Thoracic aorta (tissue), 2 donors: Measurements from ENCODE around the gene UGCG. TPM values are rescaled to one million over a fixed set of nuclear protein-coding genes. Genes with fewer than 3 reads are reported as not detected.
"Not testable (repeated sequence)": the region's sequence is repeated elsewhere in the genome, so short reads cannot be mapped to it uniquely, and the experiment has no call there.

Experiments used
- ATAC-seq: fragments of 150-250 bp; one replicate; pipeline ENCODE4 v1.8.0; 2017; ENCODE audit warnings: low read depth; ENCODE audit not compliant: insufficient number of reproducible peaks, low FRiP score
- DNase-seq: peaks from one replicate; pipeline ENCODE4 v3.0.0-alpha.2; 2020; ENCODE audit warnings: low spot score
- H3K27ac ChIP-seq, 2 donors: fragments of 200-600 bp; sonication (generic); 1 replicate in 1 of 2; 2 replicates in 1 of 2; pipeline ENCODE4 v1.5.1; 2016; ENCODE audit warnings: mild to moderate bottlenecking in 2 of 2, moderate library complexity in 2 of 2
- H3K27me3 ChIP-seq: fragments of 200-600 bp; sonication (generic); replicated peaks from 2 replicates; pipeline ENCODE4 v1.6.0; 2016; ENCODE audit warnings: mild to moderate bottlenecking; ENCODE audit not compliant: insufficient read depth
- H3K36me3 ChIP-seq: fragments of 200-600 bp; sonication (generic); one replicate; pipeline ENCODE4 v1.5.1; 2016
- H3K4me1 ChIP-seq, 2 donors: fragments of 200-600 bp; sonication (generic); 1 replicate in 1 of 2; 2 replicates in 1 of 2; pipeline versions ENCODE4 v1.5.1 to v1.6.0; 2016; ENCODE audit warnings: low read depth in 2 of 2, mild to moderate bottlenecking in 1 of 2; ENCODE audit not compliant: control insufficient read depth in 1 of 2
- H3K4me3 ChIP-seq: fragments of 200-600 bp; sonication (generic); 2 replicates; pipeline ENCODE4 v1.5.1; 2016; ENCODE audit warnings: mild to moderate bottlenecking
- H3K9me3 ChIP-seq: fragments of 200-600 bp; sonication (generic); 2 replicates; pipeline ENCODE4 v1.5.1; 2016
- CTCF ChIP-seq: fragments of 200-600 bp; sonication (generic); IDR thresholded peaks from one replicate; pipeline ENCODE4 v1.5.1; 2019; ENCODE audit warnings: antibody characterized with exemption
- total RNA-seq, 2 donors: library from RNA; depleted of rRNA; stranded (reverse); fragments of >200 nt; gene quantifications; one replicate each; pipeline versions ENCODE4 v1.1.0 to v1.2.3, GENCODE V29; 2016

Gene UGCG
- total RNA-seq, 2 donors from 2014 or later, result 17.9 to 87.8 TPM

GRCh38 chr9:111886983-111887718 lies 9.5 kb upstream of the UGCG start:
- H3K4me1 ChIP-seq, result no peaks in the 10 kb centered on the region
- no peak for TF ChIP-seq CTCF
- H3K4me3 ChIP-seq, result no peak overlapping the region
- no peak overlapping the region for H3K27ac ChIP-seq
- DNase-seq (no peak), ATAC-seq (no peak)
- no peaks in the 10 kb centered on the region for H3K9me3 ChIP-seq
- H3K27me3 ChIP-seq, result no peaks in the 10 kb centered on the region
- no peaks in the 10 kb centered on the region for H3K36me3 ChIP-seq

GRCh38 chr9:111890334-111890733 lies 6.3 kb upstream of the UGCG start:
- no peaks in the 10 kb centered on the region for H3K27me3 ChIP-seq
- no peak overlapping the region for H3K4me3 ChIP-seq
- no peaks in the 10 kb centered on the region for H3K36me3 ChIP-seq
- ATAC-seq (no peak), DNase-seq (no peak)
- no peak for TF ChIP-seq CTCF
- H3K4me1 ChIP-seq, result peaks cover 0 to under 1% of the 10 kb centered on the region in 2 donors
- no peak overlapping the region for H3K27ac ChIP-seq
- H3K9me3 ChIP-seq, result no peaks in the 10 kb centered on the region

GRCh38 chr9:111890867-111891266 lies 5.7 kb upstream of the UGCG start:
- not testable (repeated sequence) for H3K27ac ChIP-seq, H3K36me3 ChIP-seq, H3K27me3 ChIP-seq, ATAC-seq, H3K9me3 ChIP-seq, DNase-seq, H3K4me1 ChIP-seq, H3K4me3 ChIP-seq

GRCh38 chr9:111891910-111892499 lies 4.6 kb upstream of the UGCG start:
- H3K9me3 ChIP-seq, result no peaks in the 10 kb centered on the region
- no peak overlapping the region for H3K27ac ChIP-seq
- no peak for TF ChIP-seq CTCF
- no peaks in the 10 kb centered on the region for H3K27me3 ChIP-seq
- ATAC-seq, result no peak
- H3K4me3 ChIP-seq, result no peak overlapping the region
- no peak for DNase-seq
- peaks cover 0 to 8% of the 10 kb centered on the region in 2 donors for H3K4me1 ChIP-seq
- no peaks in the 10 kb centered on the region for H3K36me3 ChIP-seq

GRCh38 chr9:111896942-111897600 lies 457 bp downstream of the UGCG start:
- Histone ChIP-seq H3K27ac (peak overlapping the region; percentile 83 to 92), H3K9me3 (no peaks in the 10 kb centered on the region), H3K36me3 (no peaks in the 10 kb centered on the region), H3K4me3 (peak overlapping the region; percentile 95), H3K27me3 (no peaks in the 10 kb centered on the region), H3K4me1 (peaks cover 17 to 41% of the 10 kb centered on the region in 2 donors)
- peak; percentile 45 for ATAC-seq
- DNase-seq, result peak; percentile 7
- TF ChIP-seq CTCF, result no peak
